Adrenal gland (tissue), 12 donors: ENCODE results near the gene AMDHD1. TPM values are rescaled to one million over a fixed set of nuclear protein-coding genes. Genes with fewer than 3 reads are reported as not detected.

Source experiments
- DNase-seq, 7 donors: peaks; one replicate each; pipeline ENCODE4 v3.0.0-alpha.2; 2019 to 2020
- H3K27ac ChIP-seq, 5 donors: fragments of 200-600 bp; sonication (generic) in 4 of 5; 1 replicate in 3 of 5; 2 replicates in 2 of 5; pipeline versions ENCODE4 v1.5.1 to v1.8.0; 2016 to 2020; ENCODE audit warnings: mild to moderate bottlenecking in 1 of 5
- H3K27me3 ChIP-seq: fragments of 200-600 bp; 2 replicates; pipeline ENCODE4 v1.8.0; 2021
- H3K36me3 ChIP-seq, 2 donors: fragments of 200-600 bp; replicated peaks in 1 of 2; 1 replicate in 1 of 2; 2 replicates in 1 of 2; pipeline versions ENCODE4 v1.5.1 to v1.8.0; 2018 to 2022
- H3K4me1 ChIP-seq, 2 donors: fragments of 200-600 bp; replicated peaks in 1 of 2; 1 replicate in 1 of 2; 2 replicates in 1 of 2; pipeline versions ENCODE4 v1.5.1 to v1.8.0; 2018 to 2021
- H3K4me3 ChIP-seq, 4 donors: fragments of 200-600 bp; sonication (generic) in 3 of 4; one replicate each; pipeline ENCODE4 v1.5.1; 2016 to 2018
- H3K9me3 ChIP-seq, 3 donors: fragments of 200-600 bp; sonication (generic) in 1 of 3; replicated peaks in 1 of 3; 1 replicate in 2 of 3; 2 replicates in 1 of 3; pipeline versions ENCODE4 v1.5.1 to v1.8.0; 2016 to 2021
- POLR2A ChIP-seq, 2 donors: fragments of 450-650 bp; IDR thresholded peaks; one replicate each; pipeline ENCODE4 v1.6.1; 2017; ENCODE audit warnings: antibody characterized with exemption in 2 of 2, mild to moderate bottlenecking in 2 of 2, moderate library complexity in 1 of 2
- WGBS, 4 donors: extraction: QIAGEN DNeasy Blood & Tissue Kit in 2 of 4; methylation state at CpG; one replicate each; pipeline versions ENCODE4 v1.1.5 to v1.1.7; 2013 to 2017; 5-methylcytosine and 5-hydroxymethylcytosine counted together
- intact Hi-C, 2 donors: fragments of 100-400 bp; cut with DNase I; formaldehyde crosslinking; loops; one replicate each; pipeline versions ENCODE4 v1.14.1 to v1.15.0; 2022 to 2023
- polyA plus RNA-seq, 3 donors: library from polyadenylated mRNA; stranded (reverse); fragments of 200-250 nt in 2 of 3; fragments of 350-450 nt in 1 of 3; fragmentation: Illumina TruSeq in 1 of 3; extraction: RNeasy Lipid Tissue Mini Kit (QIAGEN cat#74804) in 1 of 3; gene quantifications; one replicate each; pipeline ENCODE4 v1.2.3, GENCODE V29; 2013 to 2014
- total RNA-seq, 9 donors: library from RNA; depleted of rRNA in 4 of 9; stranded (reverse); fragments of >200 nt in 4 of 9; fragments of 120-200 nt in 1 of 9; fragmentation: NEBNext Ultra II Directional in 1 of 9; extraction: Animal tissue kit (Norgen Biotek cat#: 25700) in 1 of 9; gene quantifications; one replicate each; pipeline versions ENCODE4 v1.1.0 to v1.2.4, GENCODE V29; 2013 to 2023
- TF ChIP-seq, protein P1 (sequence below), 6 experiments: fragments of 450-650 bp in 4 of 6; fragments of 200-600 bp in 2 of 6; sonication (generic) in 1 of 6; IDR thresholded peaks; 1 replicate in 5 of 6; 2 replicates in 1 of 6; pipeline versions ENCODE4 v1.5.1 to v1.8.0; 2016 to 2021; ENCODE audit warnings: antibody characterized with exemption in 6 of 6, mild to moderate bottlenecking in 2 of 6, moderate library complexity in 1 of 6
- donor health status: healthy with polysubstance abuse.
- donor health status: Bipolar disorder and iron deficiency.
- donor health status: DM: yes; HTN: yes; CAD: no.
- donor health status: DM: no; HTN: no; CAD: no.
- donor health status: DM: no; HTN: no; CAD: no.
- donor health status: DM: yes; HTN: yes; CAD: no.

The AMDHD1 gene
- total and polyA plus RNA-seq, 12 donors: 4.6 to 120 (median 15.5) TPM

DNA sequence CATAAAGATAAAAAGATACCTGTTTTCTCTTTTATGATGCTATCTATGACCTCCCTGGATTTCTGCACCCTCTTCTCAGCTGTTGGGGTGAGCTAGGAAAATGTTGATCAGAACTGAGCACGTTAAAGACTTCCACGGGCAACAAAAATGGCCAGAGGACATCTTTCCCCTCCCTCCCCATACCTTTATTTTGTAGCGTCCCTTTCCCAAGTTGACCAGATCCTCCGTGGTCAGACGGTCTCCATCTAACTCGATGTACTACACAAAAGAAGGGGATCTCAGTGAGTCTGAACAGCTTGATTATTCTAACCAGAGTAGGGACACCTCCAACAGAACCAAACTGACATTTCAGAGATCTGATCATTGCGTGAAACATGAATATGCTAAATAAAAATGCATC, 50.8 kb downstream of the AMDHD1 start:
- 87 to 95% (median 93%) methylated on average over 7 of the region's 7 CpGs for WGBS, 4 donors

GRCh38 chr12:95994476-95994875, 51.3 kb downstream of the AMDHD1 start:
- Histone ChIP-seq H3K4me3 (no peak overlapping the region), H3K36me3 (no peaks in the 10 kb centered on the region), H3K4me1 (no peaks in the 10 kb centered on the region), H3K27ac (no peak overlapping the region), H3K9me3 (no peaks in the 10 kb centered on the region), H3K27me3 (no peaks in the 10 kb centered on the region)
- no peak for TF ChIP-seq POLR2A (IDR thresholded peaks at IDR 0.05)
- TF ChIP-seq, protein P1, sequence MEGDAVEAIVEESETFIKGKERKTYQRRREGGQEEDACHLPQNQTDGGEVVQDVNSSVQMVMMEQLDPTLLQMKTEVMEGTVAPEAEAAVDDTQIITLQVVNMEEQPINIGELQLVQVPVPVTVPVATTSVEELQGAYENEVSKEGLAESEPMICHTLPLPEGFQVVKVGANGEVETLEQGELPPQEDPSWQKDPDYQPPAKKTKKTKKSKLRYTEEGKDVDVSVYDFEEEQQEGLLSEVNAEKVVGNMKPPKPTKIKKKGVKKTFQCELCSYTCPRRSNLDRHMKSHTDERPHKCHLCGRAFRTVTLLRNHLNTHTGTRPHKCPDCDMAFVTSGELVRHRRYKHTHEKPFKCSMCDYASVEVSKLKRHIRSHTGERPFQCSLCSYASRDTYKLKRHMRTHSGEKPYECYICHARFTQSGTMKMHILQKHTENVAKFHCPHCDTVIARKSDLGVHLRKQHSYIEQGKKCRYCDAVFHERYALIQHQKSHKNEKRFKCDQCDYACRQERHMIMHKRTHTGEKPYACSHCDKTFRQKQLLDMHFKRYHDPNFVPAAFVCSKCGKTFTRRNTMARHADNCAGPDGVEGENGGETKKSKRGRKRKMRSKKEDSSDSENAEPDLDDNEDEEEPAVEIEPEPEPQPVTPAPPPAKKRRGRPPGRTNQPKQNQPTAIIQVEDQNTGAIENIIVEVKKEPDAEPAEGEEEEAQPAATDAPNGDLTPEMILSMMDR (IDR thresholded peaks at IDR 0.05): no peak
- DNase-seq: no peak
- 83 to 94% (median 88%) methylated on average over 5 of the region's 5 CpGs for WGBS, 4 donors
- intact Hi-C loops: no loop called here

More for the DNA sequence above, 50.8 kb downstream of the AMDHD1 start:
- H3K27ac ChIP-seq: no peak overlapping the region
- no peaks in the 10 kb centered on the region for H3K4me1 ChIP-seq
- H3K9me3 ChIP-seq: no peaks in the 10 kb centered on the region
- no peak for TF ChIP-seq POLR2A (IDR thresholded peaks at IDR 0.05)
- TF ChIP-seq, protein P1 (IDR thresholded peaks at IDR 0.05): no peak
- no peaks in the 10 kb centered on the region for H3K27me3 ChIP-seq
- intact Hi-C loops: no loop called here
- H3K4me3 ChIP-seq: no peak overlapping the region
- DNase-seq: no peak
- H3K36me3 ChIP-seq: no peaks in the 10 kb centered on the region

GRCh38 chr12:95995238-95996031, 52.3 kb downstream of the AMDHD1 start:
- H3K27me3 ChIP-seq: no peaks in the 10 kb centered on the region
- H3K4me1 ChIP-seq: no peaks in the 10 kb centered on the region
- H3K4me3 ChIP-seq: no peak overlapping the region
- WGBS, 4 donors: 88 to 95% (median 92%) methylated on average over 26 to 29 of the region's 29 CpGs
- H3K9me3 ChIP-seq: no peaks in the 10 kb centered on the region
- DNase-seq: no peak
- intact Hi-C loops: loop anchor here in 1 of 2 donors (5.0 kb wide), 1 partner anchor 78 kb away; no protein-coding TSS in a partner anchor
- H3K27ac ChIP-seq: no peak overlapping the region
- no peaks in the 10 kb centered on the region for H3K36me3 ChIP-seq
- no peak for TF ChIP-seq POLR2A (IDR thresholded peaks at IDR 0.05)
- TF ChIP-seq, protein P1 (IDR thresholded peaks at IDR 0.05): no peak

- WGBS, 4 donors: 58 to 67% (median 65%) methylated on average over 7 of the region's 7 CpGs
- DNase-seq: peak in 1 of 7 donors; percentile 14
- TF ChIP-seq POLR2A (IDR thresholded peaks at IDR 0.05): no peak
- TF ChIP-seq, protein P1 (IDR thresholded peaks at IDR 0.05): no peak
These were observed 53.0 kb downstream of the AMDHD1 start, which contains the start of gene HAL for GRCh38 chr12:95996034-95996658. HAL (minus strand) TSS chr12:95996344; CDS start chr12:95995910, 434 bp downstream.

More at GRCh38 chr12:95996034-95996658, 53.0 kb downstream of the AMDHD1 start, which contains the start of gene HAL:
- Histone ChIP-seq H3K36me3 (peaks cover 0 to 4% of the 10 kb centered on the region in 2 donors), H3K4me3 (no peak within 1 kb of the TSS), H3K9me3 (no peaks in the 10 kb centered on the region), H3K27ac (no peak within 1 kb of the TSS), H3K4me1 (no peaks in the 10 kb centered on the region), H3K27me3 (no peaks in the 10 kb centered on the region)
- intact Hi-C loops: loop anchor here in 1 of 2 donors (5.0 kb wide), 1 partner anchor 79 kb away; no protein-coding TSS in a partner anchor
